HepG2 (cell line): Measurements from ENCODE around the gene TNIP1. TPM values are rescaled to one million over a fixed set of nuclear protein-coding genes. Genes with fewer than 3 reads are reported as not detected.
A peak's percentile ranks its signal among the peaks of the same experiment; 100 is the strongest.

ENCODE experiments used
- DPF2 ChIP-seq: sonication (generic); formaldehyde crosslinking; IDR thresholded peaks from 2 replicates; pipeline ENCODE4 v1.4.0; 2020; ENCODE audit warnings: mild to moderate bottlenecking, low read depth, missing genetic modification reagents, borderline replicate concordance
- HHEX ChIP-seq: IDR thresholded peaks from 2 replicates; pipeline ENCODE4 v1.6.1; 2016; ENCODE audit warnings: control low read depth
- MIXL1 ChIP-seq: IDR thresholded peaks from 2 replicates; pipeline ENCODE4 v1.6.1; 2016
- NFE2L1 ChIP-seq: sonication (generic); formaldehyde crosslinking; IDR thresholded peaks from 2 replicates; pipeline ENCODE4 v1.4.0; 2020; ENCODE audit warnings: missing genetic modification reagents, mild to moderate bottlenecking, borderline replicate concordance
- NFYC ChIP-seq: IDR thresholded peaks from 2 replicates; pipeline ENCODE4 v1.6.1; 2016; ENCODE audit warnings: missing genetic modification reagents, missing compliant biosample characterization
- TEAD2 ChIP-seq: sonication (generic); formaldehyde crosslinking; IDR thresholded peaks from 2 replicates; pipeline ENCODE4 v1.9.0; 2021; ENCODE audit warnings: missing genetic modification reagents
- ZMYM2 ChIP-seq: sonication (generic); formaldehyde crosslinking; IDR thresholded peaks from 2 replicates; pipeline ENCODE4 v1.8.0; 2022; ENCODE audit warnings: mild to moderate bottlenecking, missing genetic modification reagents
- ZSCAN25 ChIP-seq: sonication (generic); formaldehyde crosslinking; IDR thresholded peaks from 2 replicates; pipeline ENCODE4 v1.8.0; 2022; ENCODE audit warnings: mild to moderate bottlenecking, missing genetic modification reagents
- polyA plus RNA-seq, 8 experiments: library from polyadenylated mRNA; depleted of rRNA in 3 of 8; stranded (reverse) in 7 of 8; unstranded in 1 of 8; fragments of >200 nt; fragmentation: Illumina TruSeq in 4 of 8; extraction: Trizol in 4 of 8; gene quantifications; 2 replicates each; pipeline versions ENCODE4 v1.2.1 to v1.2.3, GENCODE V29; 2011 to 2016; ENCODE audit warnings: low read depth in 4 of 8, missing spikeins in 1 of 8, mixed read lengths in 1 of 8; ENCODE audit not compliant: insufficient read depth in 1 of 8
- total RNA-seq, 5 experiments: library from RNA; depleted of rRNA; stranded (reverse); fragments of >200 nt; fragmentation: Illumina TruSeq; extraction: Trizol; gene quantifications; 2 replicates each; pipeline ENCODE4 v1.2.3, GENCODE V29; 2016; ENCODE audit warnings: low read depth in 1 of 5
- TF ChIP-seq, protein P1 (sequence below), 2 experiments: sonication (generic) in 1 of 2; formaldehyde crosslinking in 1 of 2; IDR thresholded peaks; 2 replicates each; pipeline versions ENCODE4 v1.4.0 to v1.6.1; 2018 to 2020; ENCODE audit warnings: missing genetic modification reagents in 2 of 2, borderline replicate concordance in 1 of 2, low read depth in 1 of 2, mild to moderate bottlenecking in 1 of 2, missing biosample characterization in 1 of 2
- TF ChIP-seq, protein P2 (sequence below): sonication (generic); formaldehyde crosslinking; IDR thresholded peaks from 2 replicates; pipeline ENCODE4 v1.4.0; 2020; ENCODE audit warnings: missing genetic modification reagents, mild to moderate bottlenecking, borderline replicate concordance
- TF ChIP-seq, protein P3 (sequence below): sonication (generic); formaldehyde crosslinking; IDR thresholded peaks from 2 replicates; pipeline ENCODE4 v1.5.1; 2020; ENCODE audit warnings: mild to moderate bottlenecking, missing genetic modification reagents, borderline replicate concordance
- TF ChIP-seq, protein P4 (sequence below): fragments of 450-650 bp; IDR thresholded peaks from 2 replicates; pipeline ENCODE4 v1.6.1; 2016
- TF ChIP-seq, protein P5 (sequence below): sonication (generic); formaldehyde crosslinking; IDR thresholded peaks from 2 replicates; pipeline ENCODE4 v1.4.0; 2020; ENCODE audit warnings: mild to moderate bottlenecking, low read depth, missing genetic modification reagents
- TF ChIP-seq, protein P6 (sequence below): IDR thresholded peaks from 2 replicates; pipeline ENCODE4 v1.6.1; 2016; ENCODE audit warnings: missing compliant biosample characterization, missing genetic modification reagents, borderline replicate concordance
- TF ChIP-seq, protein P7 (sequence below): sonication (generic); formaldehyde crosslinking; IDR thresholded peaks from 2 replicates; pipeline ENCODE4 v1.4.0; 2020; ENCODE audit warnings: mild to moderate bottlenecking, missing genetic modification reagents

Gene TNIP1
- total and polyA plus RNA-seq, 2 of the 13 experiments (the other 11 are each of a cell fraction or from before 2014, with no cell fraction given) = 26.2 to 45.9 TPM

DNA sequence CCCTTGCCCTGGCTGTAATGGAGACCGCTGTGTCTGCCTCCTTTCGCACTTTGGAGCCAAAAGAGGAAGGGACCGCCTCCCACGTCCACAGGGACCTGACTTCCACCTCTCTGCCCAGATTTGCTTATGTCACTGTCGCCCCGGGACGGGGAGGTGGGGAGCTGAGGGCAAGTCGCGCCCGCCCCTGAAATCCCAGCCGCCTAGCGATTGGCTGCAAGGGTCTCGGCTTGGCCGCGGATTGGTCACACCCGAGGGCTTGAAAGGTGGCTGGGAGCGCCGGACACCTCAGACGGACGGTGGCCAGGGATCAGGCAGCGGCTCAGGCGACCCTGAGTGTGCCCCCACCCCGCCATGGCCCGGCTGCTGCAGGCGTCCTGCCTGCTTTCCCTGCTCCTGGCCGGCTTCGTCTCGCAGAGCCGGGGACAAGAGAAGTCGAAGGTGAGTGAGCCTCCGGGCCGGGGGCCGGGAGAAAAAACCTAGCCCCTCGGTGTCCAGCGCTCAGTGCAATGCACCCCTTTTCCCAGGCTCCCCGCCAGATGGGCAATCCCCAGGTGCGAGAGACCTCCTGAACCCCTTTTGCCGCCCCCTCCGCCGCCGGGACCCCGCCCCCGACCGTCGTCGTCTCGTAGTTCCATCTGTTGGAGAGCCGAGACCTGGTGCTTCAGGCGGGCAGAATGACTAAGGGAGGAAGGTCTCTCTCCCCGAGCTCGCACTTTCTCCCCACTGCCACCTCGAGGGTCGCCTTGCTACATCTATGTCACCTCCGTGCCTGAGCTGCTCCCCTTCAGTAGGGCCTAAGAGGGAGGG is 60.3 kb downstream of the TNIP1 start, which contains the start of gene GPX3 (continued):
- TF ChIP-seq, protein P1, sequence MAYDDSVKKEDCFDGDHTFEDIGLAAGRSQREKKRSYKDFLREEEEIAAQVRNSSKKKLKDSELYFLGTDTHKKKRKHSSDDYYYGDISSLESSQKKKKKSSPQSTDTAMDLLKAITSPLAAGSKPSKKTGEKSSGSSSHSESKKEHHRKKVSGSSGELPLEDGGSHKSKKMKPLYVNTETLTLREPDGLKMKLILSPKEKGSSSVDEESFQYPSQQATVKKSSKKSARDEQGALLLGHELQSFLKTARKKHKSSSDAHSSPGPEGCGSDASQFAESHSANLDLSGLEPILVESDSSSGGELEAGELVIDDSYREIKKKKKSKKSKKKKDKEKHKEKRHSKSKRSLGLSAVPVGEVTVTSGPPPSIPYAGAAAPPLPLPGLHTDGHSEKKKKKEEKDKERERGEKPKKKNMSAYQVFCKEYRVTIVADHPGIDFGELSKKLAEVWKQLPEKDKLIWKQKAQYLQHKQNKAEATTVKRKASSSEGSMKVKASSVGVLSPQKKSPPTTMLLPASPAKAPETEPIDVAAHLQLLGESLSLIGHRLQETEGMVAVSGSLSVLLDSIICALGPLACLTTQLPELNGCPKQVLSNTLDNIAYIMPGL (CRISPR knock-in tag; IDR thresholded peaks at IDR 0.05; ENCODE audit: borderline replicate concordance in 1 of 2, low read depth in 1 of 2) = 0 out of 4 replicates have a peak, but pooled peaks have one; percentile 15 to 32
- TF ChIP-seq NFYC (CRISPR knock-in tag) (peak; percentile 91), TEAD2 (CRISPR knock-in tag) (no peak), DPF2 (CRISPR knock-in tag) (no peak), MIXL1 (CRISPR knock-in tag) (no peak; the same call in none of the 2 replicates), ZMYM2 (CRISPR knock-in tag) (0 out of 2 replicates have a peak, but pooled peaks have one; percentile 31), HHEX (CRISPR knock-in tag) (no peak), ZSCAN25 (CRISPR knock-in tag) (no peak), NFE2L1 (no peak)
- TF ChIP-seq, protein P2, sequence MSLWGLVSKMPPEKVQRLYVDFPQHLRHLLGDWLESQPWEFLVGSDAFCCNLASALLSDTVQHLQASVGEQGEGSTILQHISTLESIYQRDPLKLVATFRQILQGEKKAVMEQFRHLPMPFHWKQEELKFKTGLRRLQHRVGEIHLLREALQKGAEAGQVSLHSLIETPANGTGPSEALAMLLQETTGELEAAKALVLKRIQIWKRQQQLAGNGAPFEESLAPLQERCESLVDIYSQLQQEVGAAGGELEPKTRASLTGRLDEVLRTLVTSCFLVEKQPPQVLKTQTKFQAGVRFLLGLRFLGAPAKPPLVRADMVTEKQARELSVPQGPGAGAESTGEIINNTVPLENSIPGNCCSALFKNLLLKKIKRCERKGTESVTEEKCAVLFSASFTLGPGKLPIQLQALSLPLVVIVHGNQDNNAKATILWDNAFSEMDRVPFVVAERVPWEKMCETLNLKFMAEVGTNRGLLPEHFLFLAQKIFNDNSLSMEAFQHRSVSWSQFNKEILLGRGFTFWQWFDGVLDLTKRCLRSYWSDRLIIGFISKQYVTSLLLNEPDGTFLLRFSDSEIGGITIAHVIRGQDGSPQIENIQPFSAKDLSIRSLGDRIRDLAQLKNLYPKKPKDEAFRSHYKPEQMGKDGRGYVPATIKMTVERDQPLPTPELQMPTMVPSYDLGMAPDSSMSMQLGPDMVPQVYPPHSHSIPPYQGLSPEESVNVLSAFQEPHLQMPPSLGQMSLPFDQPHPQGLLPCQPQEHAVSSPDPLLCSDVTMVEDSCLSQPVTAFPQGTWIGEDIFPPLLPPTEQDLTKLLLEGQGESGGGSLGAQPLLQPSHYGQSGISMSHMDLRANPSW (CRISPR knock-in tag) = no peak
- TF ChIP-seq, protein P3, sequence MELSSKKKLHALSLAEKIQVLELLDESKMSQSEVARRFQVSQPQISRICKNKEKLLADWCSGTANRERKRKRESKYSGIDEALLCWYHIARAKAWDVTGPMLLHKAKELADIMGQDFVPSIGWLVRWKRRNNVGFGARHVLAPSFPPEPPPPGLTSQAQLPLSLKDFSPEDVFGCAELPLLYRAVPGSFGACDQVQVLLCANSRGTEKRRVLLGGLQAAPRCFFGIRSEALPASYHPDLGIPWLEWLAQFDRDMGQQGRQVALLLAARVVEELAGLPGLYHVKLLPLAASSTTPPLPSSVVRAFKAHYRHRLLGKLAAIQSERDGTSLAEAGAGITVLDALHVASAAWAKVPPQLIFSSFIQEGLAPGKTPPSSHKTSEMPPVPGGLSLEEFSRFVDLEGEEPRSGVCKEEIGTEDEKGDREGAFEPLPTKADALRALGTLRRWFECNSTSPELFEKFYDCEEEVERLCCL = no peak
- TF ChIP-seq, protein P4, sequence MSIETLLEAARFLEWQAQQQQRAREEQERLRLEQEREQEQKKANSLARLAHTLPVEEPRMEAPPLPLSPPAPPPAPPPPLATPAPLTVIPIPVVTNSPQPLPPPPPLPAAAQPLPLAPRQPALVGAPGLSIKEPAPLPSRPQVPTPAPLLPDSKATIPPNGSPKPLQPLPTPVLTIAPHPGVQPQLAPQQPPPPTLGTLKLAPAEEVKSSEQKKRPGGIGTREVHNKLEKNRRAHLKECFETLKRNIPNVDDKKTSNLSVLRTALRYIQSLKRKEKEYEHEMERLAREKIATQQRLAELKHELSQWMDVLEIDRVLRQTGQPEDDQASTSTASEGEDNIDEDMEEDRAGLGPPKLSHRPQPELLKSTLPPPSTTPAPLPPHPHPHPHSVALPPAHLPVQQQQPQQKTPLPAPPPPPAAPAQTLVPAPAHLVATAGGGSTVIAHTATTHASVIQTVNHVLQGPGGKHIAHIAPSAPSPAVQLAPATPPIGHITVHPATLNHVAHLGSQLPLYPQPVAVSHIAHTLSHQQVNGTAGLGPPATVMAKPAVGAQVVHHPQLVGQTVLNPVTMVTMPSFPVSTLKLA = 0 out of 2 replicates have a peak, but pooled peaks have one; percentile 9
- TF ChIP-seq, protein P5, sequence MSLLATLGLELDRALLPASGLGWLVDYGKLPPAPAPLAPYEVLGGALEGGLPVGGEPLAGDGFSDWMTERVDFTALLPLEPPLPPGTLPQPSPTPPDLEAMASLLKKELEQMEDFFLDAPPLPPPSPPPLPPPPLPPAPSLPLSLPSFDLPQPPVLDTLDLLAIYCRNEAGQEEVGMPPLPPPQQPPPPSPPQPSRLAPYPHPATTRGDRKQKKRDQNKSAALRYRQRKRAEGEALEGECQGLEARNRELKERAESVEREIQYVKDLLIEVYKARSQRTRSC (CRISPR knock-in tag) = 0 out of 2 replicates have a peak, but pooled peaks have one; percentile 39
- TF ChIP-seq, protein P6, sequence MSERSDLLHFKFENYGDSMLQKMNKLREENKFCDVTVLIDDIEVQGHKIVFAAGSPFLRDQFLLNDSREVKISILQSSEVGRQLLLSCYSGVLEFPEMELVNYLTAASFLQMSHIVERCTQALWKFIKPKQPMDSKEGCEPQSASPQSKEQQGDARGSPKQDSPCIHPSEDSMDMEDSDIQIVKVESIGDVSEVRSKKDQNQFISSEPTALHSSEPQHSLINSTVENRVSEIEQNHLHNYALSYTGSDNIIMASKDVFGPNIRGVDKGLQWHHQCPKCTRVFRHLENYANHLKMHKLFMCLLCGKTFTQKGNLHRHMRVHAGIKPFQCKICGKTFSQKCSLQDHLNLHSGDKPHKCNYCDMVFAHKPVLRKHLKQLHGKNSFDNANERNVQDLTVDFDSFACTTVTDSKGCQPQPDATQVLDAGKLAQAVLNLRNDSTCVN (CRISPR knock-in tag) = no peak
- TF ChIP-seq, protein P7, sequence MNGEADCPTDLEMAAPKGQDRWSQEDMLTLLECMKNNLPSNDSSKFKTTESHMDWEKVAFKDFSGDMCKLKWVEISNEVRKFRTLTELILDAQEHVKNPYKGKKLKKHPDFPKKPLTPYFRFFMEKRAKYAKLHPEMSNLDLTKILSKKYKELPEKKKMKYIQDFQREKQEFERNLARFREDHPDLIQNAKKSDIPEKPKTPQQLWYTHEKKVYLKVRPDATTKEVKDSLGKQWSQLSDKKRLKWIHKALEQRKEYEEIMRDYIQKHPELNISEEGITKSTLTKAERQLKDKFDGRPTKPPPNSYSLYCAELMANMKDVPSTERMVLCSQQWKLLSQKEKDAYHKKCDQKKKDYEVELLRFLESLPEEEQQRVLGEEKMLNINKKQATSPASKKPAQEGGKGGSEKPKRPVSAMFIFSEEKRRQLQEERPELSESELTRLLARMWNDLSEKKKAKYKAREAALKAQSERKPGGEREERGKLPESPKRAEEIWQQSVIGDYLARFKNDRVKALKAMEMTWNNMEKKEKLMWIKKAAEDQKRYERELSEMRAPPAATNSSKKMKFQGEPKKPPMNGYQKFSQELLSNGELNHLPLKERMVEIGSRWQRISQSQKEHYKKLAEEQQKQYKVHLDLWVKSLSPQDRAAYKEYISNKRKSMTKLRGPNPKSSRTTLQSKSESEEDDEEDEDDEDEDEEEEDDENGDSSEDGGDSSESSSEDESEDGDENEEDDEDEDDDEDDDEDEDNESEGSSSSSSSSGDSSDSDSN (CRISPR knock-in tag) = peak; percentile 61
